Tongue (tissue), 2 donors: ENCODE measurements around the gene PYY. TPM values are rescaled to one million over a fixed set of nuclear protein-coding genes. Genes with fewer than 3 reads are reported as not detected.
"Not testable (repeated sequence)": the region's sequence is repeated elsewhere in the genome, so short reads cannot be mapped to it uniquely, and the experiment has no call there.

Experiments
- DNase-seq: peaks from one replicate; pipeline ENCODE4 v3.0.0-alpha.2; 2015
- total RNA-seq: library from RNA; depleted of rRNA; stranded (reverse); fragments of >200 nt; gene quantifications from one replicate; pipeline ENCODE4 v1.2.3, GENCODE V29; 2014

The PYY gene
- total RNA-seq, 1 donor from 2014 or later: not detected

DNA sequence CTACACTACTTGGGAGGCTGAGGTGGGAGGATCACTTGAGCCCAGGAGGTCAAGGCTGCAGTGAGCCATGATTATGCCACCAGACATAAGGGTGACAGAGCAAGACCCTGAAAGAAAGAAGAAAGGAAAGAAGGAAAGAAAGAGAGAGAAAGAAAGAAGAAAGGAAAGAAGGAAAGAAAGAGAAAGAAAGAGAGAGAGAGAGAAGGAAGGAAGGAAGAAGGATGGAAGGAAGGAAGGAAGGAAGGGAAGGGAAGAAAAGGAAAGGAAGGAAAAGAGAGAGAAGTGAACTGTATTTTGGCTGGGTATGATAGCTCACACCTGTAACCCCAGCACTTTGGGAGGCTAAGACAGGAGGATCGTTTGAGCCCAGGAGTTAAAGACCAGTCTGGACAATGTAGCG, 24.3 kb upstream of the PYY start:
- no peak for DNase-seq

DNA sequence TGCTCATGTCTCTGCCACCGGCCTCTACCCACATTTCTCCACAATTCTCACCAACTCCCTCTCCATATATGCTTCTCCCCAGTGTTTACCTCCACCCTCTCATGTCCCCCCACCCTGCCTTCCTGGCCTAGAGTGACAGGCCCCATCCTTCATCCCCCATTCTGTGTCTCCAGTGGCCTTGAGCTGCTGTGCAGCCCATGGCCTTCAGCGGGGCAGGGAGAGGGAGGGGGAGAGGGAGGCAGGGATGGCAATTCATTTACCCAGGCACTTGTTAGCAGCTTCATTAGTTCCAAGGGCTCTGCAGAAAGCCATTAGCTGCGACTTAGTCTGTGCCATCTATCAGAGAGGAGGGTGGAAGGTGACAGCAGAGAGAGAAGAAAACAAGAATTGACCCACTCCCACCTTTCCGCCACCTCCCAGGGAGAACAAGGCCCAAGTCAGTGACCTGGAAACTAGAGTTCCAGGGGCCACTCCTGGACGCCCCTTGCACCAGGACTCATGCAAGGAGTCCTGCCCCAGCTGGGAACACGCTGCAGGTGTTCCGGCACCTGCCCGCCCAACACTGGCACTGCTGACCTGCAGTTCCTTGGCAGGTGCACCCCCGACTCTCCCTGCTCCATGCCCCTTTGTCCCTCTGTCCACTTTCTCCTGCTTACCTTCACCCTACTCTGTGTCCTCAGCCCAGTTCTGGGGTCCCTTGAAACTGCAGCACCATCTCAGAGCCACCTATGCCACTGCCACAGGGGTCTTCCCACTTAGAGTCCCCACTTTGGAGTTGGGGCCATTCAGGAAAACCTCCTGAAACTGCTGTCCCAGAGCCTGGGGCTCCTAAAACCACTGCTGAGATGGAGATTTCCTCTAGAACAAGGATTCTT, 23.5 kb upstream of the PYY start:
- DNase-seq: no peak

DNA sequence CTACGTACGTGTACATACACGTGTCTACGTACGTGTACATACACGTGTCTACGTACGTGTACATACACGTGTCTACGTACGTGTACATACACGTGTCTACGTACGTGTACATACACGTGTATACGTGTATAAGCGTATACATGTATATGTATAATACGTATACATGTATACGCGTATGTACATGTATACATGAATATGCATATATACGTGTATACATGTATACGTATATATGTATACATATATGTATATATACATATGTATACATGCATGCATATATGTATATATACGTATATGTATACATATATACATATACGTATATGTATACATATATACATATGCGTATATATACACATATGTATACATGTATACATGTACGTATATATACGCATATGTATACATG, 22.2 kb upstream of the PYY start:
- DNase-seq: no peak

- no peak for DNase-seq
Observed at GRCh38 chr17:43974382-43975266, 20.9 kb upstream of the PYY start.

DNA sequence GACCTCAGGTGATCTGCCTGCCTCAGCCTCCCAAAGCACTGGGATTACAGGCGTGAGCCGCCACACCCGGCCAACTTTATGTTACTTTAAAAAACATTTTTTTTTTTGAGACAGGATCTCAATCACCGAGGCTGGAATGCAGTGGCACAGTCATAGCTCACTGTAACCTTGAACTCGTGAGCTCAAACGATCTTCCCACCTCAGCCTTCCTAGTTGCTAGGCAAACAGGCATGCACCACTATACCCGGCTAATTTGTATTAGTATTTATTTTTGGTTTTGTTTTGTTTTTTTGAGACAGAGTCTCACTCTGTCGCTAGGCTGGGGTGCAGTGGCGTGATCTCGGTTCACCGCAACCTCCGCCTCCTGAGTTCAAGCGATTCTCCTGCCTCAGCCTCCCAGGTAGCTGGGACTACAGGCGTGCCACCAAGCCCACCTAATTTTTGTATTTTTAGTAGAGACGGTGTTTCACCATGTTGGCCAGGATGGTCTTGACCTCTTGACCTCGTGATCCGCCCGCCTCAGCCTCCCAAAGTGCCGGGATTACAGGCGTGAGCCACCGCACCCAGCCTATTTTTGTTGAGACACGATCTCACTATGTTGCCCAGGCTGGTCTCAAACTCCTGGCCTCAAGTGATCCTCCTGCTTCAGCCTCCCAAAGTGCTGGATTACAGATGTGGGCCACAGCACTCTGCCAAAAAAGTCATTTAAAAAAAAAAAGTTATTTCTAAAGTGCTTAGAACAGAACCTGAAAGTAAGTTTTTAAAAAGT, 18.9 kb upstream of the PYY start:
- not testable (repeated sequence) for DNase-seq

DNA sequence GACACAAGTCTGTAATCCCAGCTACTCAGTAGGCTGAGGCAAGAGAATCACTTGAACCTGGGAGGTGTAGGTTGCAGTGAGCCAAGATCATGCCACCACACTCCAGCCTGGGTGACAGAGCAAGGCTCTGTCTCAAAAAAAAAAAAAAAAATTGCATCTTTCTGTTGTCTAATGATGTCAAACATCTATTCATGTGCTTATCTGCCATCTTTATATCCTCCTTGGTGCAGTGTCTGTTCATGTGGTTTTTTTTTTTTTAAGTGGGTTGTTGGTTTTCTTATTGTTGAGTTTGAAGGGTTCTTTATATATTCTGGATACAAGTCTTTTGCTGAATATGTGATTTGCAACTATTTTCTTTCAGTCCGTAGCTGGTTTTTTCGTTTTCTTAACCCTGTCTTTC, 17.7 kb upstream of the PYY start:
- DNase-seq: not testable (repeated sequence)

DNA sequence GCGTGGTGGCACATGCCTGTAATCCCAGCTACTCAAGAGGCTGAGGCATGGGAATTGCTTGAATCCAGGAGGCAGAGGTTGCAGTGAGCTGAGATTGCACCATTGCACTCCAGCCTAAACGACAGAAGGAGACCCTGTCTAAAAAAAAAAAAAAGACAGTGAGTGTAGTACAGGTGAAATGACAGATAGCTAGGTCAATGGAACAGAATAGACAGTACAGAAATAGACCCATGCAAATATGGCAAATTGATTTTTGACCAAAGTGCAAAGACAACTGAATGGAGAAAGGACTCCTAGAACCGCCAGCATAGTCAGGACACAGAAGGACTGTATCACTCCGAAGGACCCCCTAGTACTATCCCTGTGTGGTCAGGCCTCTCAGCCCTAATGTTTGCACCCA, 16.6 kb upstream of the PYY start:
- no peak for DNase-seq

DNA sequence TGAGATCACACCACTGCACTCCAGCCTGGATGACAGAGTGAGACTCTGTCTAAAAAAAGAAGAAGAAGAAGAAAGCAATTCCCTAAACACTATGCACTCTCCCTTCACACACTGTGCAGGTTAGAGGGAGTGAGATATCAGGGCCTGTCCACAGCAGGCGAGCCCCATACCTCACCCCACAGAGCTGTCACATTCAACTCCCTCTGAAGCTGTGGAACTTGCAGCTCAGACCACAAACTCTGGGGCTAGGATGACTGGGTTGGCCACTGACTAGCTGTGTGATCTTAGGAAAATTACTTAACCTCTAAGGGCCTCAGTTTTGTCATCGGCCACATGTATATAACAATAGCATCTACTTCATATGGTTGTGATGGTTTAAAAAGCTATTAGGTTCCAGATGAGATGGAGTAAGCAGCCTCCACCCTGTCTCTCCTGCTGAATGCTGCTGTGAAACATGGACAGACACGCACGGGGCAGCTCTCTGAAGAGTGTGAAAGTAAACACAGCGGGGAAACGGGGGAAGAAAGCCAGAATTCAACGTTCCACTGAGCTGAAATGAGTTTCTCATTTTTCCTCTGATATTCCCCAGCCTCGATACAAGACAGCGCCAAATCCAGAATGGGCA, 13.6 kb upstream of the PYY start:
- peak; percentile 21 for DNase-seq

- DNase-seq: no peak
Observed at GRCh38 chr17:43966276-43966675, 12.5 kb upstream of the PYY start.

DNA sequence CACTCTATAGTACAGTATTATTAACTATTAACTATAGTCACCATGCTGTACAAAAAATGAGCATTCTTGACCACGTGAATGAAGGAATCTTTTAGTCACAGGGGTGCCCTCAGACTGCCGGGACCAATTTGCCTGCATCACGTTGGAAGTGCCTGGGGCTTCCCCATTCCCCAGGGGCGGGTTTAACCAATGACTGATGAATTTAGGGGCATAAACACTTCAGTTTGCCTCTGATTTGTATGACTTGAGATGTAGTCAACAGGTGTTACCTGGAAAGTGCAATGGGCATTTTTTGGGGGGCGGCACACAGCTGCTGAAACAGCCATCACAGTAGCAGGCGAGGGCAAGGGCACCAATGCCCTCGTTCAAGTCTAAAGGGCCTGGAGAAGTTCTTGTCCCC, 8.7 kb upstream of the PYY start:
- DNase-seq: no peak

DNA sequence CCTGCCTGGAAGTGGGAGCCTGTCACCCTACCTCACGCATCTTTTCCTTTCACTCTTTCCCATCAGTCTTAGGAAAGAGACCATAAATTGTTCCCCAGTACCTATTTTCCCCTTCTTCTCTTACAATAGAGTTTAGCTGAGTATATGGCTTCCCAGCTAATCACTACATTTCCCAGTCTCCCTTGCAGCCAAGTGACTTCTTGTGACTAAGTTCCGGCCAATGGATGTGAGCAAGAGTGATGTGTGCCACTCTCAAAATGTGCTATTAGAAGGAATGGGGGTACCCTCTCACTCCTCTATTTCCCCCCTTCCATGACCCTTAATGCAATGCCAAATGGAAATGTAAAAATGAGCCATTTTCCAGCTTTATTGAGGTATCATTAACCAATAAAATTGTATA, 8.2 kb upstream of the PYY start:
- no peak for DNase-seq

DNA sequence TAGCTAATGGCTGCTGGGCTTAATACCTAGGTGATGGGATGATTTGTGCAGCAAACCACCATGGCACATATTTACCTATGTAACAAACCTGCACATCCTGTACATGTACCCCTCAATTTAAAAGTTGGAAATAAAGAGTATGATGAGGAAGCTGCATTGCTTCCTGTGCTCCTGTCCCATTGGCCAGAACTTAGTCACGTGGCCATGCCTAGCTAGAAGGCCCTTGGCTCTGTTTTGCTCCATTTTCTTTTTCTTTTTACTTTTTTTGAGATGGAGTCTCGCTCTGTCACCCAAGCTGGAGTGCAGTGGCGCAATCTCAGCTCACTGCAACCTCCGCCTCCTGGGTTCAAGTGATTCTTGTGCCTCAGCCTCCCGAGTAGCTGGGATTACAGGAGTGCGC, 7.6 kb upstream of the PYY start:
- not testable (repeated sequence) for DNase-seq

DNA sequence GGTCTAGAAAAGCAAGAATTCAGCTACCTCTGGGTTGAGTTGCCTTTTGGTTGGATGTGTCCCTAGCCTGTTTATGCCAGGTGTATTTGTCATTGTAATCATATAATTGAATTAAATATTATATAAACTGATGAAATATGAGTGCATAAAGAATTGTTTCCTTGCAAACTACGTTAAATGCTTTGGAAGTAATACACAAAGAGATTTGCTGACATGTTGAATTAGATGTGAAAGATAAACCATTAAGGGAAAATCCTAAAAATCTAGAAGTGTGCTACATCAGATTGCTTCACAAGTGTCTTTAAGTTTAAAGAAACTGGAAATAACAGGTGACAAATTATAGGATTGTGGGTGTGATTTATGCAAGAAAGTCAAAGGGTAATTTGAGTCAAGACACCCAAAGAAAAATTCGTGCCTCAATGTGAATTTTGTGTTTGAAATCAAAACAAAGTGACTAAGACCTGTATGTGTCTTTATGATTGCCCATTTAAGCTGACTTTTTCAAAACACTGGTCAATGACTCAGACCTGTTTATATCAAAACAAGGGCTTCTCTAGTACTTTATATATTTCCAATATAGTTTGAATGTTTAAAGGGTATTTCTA, 5.1 kb upstream of the PYY start:
- DNase-seq: no peak

- DNase-seq: no peak
Observed at GRCh38 chr17:43956222-43956621, 2.5 kb upstream of the PYY start.

GRCh38 chr17:43952724-43953666, 745 bp downstream of the PYY start:
- DNase-seq: no peak

GRCh38 chr17:43952351-43952723, 1.4 kb downstream of the PYY start:
- peak; percentile 45 for DNase-seq

DNA sequence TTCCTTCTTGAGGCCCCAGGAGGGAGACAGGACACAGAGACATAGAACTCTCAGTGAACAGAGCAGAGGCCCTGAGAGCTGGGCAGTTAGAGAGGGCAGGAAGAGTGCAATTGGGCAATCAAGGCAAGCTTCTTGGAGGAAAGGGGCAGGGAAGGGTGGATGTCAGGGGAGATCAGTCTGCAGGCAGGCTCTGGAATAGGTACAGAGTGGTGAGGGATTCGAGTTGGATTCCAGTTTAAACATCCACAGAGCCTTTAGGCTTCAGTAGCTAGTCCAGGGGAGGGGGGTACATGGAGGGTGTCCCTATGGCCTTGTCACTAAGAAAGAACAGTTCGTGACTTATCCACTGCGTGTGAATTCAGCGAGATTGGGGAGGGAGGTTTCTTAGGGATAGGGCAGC, 2.0 kb downstream of the PYY start:
- DNase-seq: no peak

- DNase-seq: no peak
Observed at GRCh38 chr17:43950554-43950953, 3.2 kb downstream of the PYY start.

GRCh38 chr17:43949781-43950180, 4.0 kb downstream of the PYY start:
- no peak for DNase-seq

- no peak for DNase-seq
Observed at GRCh38 chr17:43946781-43947180, 7.0 kb downstream of the PYY start.
